ENCODE data around the gene PLEKHG5.
"Not testable (repeated sequence)": the region's sequence is repeated elsewhere in the genome, so short reads cannot be mapped to it uniquely, and the experiment has no call there.

The PLEKHG5 gene

DNA sequence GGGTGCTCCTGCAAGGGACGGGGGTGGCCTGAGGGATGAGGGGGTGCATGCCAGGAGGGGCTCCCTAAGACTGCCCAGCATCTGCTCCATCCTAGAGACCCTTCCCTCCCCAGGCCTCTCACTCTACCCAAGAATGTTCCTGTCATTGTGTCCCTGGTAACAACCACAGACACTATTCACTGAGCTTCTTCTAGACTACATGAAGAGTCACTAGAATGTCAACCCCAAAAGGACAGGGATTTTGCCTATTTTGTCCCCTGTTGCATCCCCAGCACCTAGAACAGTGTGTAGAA lies 28.4 kb downstream of the PLEKHG5 start:
- no peak for DNase-seq (ENCODE audit: low read depth)

DNA sequence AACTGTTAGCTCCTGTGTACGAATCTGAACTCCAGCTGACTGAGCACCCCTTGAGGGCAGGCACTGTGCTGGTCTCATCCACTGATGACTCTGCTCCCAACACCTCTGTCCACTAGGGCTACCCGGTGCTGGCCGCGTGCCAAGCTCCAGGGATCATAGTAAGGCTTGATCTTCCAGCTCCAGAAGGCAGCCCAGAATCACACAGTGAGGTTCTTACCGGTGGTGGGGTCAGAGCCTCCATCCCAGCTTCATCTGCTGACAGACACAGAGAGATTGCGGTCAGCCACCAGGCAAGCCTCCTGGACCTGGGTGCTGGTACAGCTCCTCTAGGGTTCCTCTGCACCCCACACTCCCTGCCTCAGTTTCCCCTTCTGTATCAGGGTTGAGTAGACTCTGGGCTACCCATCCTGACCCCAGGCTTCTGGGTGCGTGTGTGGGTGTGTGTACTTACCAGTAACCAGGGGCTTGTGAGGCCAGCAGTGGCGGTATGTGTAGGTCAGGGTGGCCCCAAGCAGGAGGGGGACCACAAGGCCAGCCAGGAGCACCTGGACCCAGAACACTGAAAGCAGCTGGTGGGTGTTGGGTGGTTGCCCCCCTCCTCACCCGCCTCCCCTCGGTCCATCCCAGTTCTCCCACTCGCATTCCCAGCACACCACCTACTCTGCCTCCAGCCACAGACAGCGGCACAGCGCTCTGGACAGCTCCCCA lies 28.9 kb downstream of the PLEKHG5 start:
- DNase-seq (ENCODE audit: low read depth): no peak

DNA sequence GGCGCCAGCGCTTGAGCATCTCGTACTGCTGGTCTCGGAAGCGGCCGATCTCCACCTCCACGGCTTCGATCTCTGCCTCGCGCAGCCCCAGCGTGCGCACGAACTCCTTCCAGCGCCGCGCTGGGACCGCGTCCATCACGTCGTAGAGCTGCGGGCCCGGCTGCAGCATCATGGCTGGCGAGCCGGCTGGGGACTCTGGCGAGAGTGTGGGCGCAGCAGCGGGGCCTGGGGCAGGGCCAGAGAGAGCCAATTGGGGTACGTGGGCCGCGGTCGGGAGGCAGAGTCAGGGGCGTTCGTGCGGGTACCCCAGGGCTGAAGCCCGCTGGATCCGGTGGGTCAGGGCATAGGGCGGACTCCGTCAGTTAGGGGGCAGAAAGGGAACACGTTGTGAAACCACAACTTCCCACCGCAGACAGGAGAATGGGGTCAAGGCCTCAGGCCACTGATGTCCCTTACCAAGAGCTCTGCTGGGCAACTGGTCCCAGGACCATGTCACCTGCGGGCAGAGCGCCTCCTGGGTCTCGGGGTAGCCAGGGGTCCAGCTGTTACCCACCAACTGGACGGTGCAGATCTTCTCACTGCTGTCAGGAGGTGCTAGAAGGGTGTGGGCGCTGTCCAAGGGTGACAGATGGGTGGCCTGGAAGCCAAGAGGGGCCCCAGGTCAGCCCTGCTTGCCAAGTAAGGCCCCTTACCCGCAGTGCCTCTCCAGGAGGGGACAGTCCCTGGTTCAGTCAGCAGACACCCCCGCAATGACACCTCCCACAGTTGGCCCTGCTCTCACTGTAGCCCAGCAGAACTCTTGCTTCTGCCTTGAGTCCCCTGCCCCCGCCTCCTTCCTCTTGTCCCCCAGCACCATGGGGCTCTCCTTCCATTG lies 29.7 kb downstream of the PLEKHG5 start:
- DNase-seq (ENCODE audit: low read depth): no peak

DNA sequence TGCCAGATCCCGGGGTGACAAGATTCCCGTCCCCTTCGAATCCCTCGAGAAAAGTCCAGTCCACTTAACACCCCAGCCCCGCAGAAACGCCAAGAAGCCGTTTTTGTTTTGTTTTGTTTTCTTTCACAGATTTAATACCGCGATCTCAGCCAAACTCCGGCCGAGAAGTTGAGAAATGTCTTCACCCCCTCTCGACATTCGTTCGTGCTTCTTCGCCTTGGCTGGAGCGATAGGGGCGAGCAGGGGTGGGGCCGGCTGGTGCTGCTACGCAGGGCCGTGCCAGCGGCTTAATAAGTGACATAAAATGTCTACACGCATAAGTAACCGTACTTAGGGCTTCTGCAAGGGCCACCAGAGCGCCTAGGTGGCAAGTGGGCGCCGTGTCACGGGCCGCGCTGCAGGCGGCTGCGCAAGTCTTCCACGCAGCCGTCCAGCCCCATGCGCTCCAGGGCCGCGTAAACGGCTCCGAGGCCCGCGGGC lies 30.4 kb downstream of the PLEKHG5 start:
- no peak for DNase-seq (ENCODE audit: low read depth)

DNA sequence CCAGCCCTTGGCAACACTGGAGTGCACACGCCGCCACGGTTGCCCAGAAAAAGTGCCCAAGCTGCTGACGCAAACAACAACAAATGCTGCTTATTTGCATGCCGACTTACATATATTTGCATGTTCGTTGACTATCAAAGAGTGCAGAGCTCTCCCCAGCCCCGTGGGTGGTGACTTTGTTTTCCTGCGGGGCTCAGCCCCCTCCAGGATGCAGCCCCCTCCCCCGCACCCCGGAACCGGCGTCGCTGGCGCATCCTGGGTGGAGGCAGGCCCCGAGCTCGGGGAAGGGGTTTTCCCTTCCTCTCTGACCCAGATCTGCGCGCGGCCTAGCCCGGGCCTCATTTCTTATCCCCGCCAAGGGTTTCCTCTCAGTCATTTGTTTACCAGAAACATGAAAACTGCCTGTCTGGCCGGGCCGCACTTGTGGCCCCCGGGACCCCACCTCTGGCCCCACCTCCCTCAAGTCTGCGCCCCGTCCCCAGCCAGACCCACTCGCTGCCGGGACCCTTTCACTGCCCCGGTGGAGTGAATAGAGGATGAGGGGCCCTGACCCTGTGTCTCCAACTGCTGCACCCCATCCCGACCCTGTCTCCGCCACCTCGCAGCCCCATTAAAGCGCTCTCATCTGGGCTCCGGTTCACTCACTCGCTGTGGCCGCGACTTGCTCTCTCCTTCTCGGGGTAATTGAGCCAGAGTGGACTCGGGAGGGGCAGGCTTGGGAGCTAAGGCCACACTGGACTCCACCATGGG lies 31.0 kb downstream of the PLEKHG5 start:
- DNase-seq (ENCODE audit: low read depth): no peak

DNA sequence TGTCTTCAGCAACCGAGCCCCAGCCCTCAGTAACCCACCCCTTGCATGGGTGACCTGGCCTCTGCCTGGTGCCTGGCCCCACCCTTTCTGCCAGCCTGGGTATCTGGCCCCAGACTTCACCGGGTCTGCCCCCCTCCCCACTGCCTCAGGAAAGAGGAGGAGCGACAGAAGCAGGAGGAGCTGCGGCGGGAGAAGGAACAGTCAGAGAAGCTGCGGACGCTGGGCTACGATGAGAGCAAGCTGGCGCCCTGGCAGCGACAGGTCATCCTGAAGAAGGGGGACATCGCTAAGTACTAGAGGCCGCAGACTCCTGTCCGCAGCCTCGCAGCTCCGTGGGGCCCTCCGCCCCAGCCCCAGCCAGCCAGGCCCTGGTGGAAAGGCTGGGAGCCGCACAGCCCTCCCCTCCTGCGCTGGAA lies 31.6 kb downstream of the PLEKHG5 start:
- DNase-seq (ENCODE audit: low read depth): no peak

DNA sequence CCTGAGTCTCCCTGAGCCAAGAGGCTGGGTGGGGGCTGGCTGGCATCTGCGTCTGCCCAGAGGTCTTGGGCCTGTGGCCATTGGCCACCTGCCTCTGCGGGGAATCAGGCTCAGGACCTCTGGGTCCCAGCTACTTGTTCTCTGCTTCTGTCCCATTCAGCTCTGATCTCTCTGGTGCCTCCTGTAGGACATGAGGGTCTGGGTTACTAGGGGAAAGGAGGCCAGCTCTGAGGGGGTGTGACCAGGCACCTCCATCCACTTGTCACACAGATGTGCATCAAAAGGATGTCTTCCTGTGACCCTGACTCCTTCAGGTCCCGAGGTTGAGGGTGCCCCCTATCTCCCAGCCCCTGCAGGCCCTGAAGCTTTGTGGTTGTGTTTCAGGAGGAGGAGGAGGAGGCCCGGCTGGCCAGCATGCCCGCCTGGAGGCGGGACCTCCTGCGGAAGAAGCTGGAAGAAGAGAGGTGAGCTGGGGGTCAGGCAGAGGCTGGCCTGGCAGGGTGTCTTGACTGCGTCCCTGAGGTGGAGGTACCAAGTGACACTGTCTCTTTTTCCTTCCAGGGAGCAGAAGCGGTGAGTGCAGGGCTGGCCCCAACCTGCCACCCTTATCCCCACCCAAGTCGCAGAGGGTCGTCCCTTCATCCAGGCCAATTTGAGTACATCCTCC lies 34.5 kb downstream of the PLEKHG5 start:
- no peak for DNase-seq (ENCODE audit: low read depth)

DNA sequence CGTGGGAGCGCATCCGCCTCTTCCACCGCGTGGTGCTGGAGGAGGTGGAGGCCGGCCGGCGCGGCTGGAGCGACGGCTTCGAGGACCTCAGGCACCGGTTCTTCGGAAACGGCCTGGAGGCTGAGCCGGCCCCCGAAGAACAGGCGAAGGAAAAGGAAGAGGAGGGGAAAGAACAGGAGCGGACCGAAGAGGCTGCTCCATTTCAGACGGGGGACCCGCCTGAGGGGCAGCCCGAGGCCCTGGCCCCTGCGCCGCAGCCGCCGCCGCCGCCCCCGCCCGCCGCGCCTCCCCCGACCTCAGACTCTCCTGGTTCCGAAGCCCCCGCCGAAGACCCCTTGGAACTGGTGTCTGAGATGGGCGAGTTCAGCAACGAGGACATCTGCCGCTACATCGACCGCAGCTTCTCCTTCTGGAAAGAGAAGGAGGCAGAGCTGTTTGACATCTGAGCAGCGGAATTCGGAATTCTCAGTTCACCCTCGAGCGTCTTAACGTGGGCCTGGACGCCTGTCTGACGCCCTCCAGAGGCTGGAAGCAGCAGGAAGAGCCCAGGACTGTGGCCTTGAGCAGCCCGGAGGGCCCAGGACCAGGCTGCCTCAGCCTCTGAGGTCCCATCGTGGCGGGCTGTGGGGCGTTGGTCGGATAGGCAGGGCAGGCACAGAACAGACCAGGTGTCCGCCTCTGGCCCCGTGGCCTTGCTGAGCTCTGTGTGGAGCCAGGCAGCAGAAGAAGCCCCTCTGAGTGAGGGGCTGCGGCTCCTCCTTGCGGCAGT lies 35.5 kb downstream of the PLEKHG5 start:
- not testable (repeated sequence) for DNase-seq (ENCODE audit: low read depth)

DNA sequence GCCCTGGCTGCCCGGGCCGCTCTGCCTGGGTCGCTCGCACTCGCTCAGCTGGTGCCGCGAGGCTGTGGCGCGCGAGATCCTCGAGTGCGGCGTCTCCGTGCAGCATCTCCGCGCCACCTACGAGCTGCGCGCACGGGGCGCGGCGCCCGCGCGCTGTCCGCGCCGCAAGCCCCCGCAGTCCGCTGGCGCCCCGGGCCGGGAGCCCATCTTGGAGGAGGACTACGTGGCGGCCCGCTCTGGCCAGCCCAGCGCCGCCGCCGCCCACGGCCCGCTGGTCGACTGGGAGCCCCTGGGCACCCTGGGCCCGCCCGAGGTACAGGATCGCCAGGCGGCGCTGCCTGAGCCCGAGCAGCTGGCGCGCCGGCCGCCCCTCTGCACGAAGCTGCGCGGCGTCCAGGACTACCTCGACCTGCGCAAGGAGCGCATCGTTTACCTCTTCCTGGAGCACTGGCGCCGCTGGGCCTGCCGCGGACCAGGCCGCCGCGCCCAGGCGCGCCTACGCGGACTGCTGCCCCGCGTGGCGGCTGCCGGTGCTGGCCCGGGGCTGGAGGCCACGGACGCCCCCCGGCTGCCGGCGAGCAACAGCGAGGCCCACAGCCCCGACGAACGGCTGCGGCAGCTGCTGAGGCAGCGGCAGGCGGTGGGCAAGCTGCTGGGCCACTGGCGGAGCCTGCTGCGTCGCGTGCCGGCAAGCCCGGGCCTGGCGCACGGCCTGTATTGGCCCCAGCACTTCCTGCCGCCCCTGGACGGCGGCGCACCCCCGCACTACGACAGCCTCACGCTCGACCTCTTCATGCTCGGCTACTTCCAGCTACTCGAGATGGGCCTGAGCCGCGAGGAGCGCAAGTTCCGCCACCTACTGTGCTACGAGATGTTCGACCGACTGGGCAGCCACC lies 36.4 kb downstream of the PLEKHG5 start:
- DNase-seq (ENCODE audit: low read depth): no peak

DNA sequence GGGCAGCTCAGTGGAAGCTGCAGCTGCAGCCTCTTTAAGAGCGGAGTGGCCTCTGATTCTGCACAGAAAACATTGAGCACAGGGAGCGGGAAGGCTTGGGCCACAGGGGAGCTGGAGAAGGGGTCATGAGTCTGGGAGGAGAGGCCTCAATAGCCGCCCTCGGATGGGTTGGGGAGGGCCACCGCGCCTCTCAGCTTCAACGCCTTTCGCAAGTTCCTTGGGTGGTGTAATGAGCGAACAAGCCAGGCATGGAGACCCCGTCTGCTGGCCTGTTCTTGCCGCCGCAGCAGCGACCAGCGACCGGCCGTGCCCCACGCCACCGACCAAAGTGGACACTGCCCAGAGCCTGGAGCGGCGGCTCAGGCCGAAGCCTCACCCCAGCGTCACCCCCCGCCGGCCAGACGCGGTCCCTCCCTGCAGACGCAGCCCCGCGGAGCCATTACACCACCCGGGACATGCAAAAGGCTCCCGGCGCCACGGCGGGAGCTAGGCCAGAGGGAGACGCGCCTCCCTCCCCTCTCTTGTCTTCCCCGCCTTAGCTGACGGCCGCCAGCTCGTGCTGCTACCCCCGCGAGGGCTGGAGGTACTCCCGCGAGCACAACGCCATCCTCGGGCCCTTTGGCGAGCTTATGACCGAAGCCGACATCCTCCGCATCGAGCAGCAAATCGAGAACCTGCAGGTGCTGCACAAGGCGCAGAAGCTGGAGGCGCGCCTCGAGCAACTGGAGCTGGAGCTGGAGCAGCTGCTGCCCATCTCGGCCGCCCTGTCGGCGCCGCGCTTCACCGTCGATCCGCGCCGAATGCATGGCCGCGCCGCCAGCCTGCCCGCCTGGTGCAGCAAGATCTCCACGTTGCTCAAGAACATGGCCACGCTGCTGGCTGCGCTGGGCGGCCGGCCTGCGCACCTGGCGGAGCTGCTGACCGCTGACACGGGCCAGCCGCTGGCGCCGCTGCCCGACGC lies 37.3 kb downstream of the PLEKHG5 start:
- not testable (repeated sequence) for DNase-seq (ENCODE audit: low read depth)

DNA sequence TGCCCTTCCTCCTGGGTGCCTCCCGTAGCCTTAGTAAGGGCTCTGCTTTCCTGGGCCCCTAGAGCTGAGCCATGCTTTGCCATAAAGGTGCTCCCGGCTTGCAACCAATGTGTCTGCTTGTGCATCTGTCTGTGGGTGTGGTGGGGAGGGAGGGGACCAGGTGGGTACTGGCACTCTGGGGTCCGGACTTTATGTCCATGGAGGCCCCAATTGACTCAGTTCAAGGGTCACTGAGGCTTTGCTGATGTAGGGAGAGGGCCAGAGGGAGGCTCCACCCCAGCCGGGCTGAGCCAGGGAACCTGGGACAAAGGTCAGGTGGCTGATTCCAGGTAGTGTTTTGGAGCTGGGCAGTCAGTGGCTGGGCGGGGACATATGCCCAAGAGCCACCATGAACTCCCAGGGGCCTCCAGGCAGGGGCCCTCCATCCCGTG lies 40.5 kb downstream of the PLEKHG5 start:
- DNase-seq (ENCODE audit: low read depth): no peak

DNA sequence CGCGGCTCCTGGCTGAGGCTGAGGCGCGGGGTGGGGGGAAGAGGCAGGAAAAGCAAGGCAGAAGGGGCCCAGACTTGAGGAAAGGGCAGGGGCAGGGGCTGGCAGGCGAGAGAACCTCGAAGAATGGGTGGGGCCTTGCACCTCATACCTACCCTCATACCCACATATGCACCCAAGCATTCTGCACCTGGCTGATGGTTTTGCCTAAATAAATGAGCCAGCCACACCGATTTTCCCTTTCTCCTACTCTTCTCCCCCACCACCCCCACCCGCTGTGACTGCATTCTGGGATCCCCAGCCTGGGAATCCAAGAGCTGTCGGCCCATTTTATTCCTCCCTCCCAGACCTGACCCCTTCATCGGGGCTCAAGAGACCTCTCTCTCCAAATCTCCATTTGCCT lies 41.0 kb downstream of the PLEKHG5 start:
- not testable (repeated sequence) for DNase-seq (ENCODE audit: low read depth)

DNA sequence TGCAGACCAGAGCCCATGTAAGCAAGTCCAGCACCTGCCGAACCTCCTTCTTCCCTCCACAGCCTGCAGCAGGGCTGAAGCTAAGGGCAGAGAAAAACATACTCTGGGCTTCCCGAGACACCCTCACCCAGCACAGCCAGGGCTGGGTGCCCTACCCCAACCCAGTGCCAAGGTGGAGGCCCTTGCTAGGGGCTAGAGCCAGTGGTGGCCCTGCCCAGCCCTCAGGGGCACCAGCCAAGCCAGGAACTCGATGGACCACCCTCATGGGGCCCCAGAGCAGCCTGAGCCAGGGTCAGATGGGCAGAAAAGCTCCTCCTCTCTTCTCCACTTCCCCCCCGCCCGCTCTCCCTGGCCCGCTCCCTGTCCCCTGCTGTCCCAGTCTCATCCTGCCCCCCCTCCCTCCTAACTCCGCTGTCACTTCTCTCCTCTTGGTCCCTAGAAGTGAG lies 41.4 kb downstream of the PLEKHG5 start:
- DNase-seq (ENCODE audit: low read depth): no peak

DNA sequence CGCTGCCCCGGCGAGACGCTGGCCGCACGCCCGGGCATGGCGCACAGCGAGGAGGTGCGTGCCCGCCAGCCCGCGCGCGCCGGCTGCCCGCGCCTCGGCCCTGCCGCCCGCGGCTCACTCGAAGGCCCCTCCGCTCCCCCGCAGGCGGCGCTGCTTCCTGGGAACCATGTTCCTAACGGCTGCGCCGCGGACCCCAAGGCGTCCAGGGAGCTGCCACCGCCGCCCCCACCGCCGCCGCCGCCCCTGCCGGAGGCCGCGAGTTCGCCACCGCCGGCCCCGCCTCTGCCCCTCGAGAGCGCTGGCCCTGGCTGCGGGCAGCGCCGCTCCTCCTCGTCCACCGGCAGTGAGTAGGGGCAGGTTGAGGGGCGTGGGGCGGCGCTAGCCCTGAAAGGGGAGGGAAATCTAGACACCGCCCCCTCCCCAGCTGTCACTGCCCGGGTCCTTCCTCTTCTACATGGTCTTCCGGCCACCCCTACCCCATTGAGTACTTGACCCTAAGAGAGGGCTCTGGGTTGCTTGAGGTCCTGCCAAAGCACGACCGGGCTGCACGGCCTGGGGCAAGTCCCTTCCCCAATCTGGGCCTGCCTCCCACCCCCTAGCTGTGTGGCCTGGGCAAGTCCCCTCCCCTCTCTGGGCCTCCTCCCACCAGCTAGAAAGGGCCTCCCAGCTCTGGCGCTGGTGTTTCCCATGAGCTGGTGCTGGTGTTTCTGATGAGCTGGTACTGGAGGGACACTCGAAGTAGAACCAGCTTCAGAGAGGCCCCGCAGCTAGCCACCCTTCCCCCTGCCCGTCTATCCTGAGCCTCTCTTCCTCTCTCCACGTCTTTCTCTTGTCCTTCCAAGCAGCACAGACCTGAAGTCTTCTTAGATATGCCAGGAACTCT lies 42.5 kb downstream of the PLEKHG5 start:
- DNase-seq (ENCODE audit: low read depth): no peak

DNA sequence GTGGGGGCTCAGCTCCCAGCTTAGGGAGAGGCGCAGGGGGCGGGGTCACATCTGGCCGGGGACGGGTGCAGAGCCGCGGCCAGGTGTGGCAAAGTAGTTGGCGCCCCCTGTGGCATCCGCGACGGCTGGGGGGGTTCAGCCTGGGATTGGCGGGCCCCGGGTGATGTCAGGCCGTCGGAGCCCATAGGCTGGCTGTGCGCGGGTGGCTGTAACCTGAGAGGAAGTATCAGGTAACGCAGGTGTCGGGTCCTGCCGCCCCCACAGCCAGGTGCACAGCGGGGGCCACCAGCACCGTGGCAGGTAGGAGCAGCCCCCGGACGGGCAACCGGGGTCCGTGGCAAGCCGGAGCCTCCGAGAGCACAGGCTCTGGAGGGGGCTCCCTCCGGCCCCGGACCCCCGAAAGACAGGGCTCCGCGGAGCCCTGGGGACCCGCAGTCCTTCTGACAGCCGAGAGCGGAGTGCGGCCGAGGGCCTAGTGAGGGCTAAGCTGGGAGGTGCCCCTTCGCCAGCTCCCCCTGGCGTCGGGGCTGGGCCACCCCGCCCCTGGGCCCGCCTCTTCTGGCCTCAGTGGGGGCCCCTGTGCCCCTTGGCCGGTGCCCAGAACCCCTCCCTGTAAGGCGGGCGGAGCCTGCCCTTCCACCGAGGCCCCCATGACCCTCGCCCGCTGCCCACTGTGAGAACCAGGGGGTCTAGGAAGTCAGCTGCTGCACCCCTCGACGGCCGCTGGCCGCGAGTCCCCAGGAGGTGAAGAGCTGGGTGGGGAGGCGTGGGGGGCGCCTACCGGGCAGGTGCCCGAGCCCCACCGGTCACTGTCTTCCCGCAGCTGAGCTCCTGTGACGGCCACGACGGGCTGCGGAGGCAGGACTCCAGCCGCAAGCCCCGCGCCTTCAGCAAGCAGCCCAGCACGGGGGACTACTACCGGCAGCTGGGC lies 43.4 kb downstream of the PLEKHG5 start:
- DNase-seq (ENCODE audit: low read depth): no peak

DNA sequence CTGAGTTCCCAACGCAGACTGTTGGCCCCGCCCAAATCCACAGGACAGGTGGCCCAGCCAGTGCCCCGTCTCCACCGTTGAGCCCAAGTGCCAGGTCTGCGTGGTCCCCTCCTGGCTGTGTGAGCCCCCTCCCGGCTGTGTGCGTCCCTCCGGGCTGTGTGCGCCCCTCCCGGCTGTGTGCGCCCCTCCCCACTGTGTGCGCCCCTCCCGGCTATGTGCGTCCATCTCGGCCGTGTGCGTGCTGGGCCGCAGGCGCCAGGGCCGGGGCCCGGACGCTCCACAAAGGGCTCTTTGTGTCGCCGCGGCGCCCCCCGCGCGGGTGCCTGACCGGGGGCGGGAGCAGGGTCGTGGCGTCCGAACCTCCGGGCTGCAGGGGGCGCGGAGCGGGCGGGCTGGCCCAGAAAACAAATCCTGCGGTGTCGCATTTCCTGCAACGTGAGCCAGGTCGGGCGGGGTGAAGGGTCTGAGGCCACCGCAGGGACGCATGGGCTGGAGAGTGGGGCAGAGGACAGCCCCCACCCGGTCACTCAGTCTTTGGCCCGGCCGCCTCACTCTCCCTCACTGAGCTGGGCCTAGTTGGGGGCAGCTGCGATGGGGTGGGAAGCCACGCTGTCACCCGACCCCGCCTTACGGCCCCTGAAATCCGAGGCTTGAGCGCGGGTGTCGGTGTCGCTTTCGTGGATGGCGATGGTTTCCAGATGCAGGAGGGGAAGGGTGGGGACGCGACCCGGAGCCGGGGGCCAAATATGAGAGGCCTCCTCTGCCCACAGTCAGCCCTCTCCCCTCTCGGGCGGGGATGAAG lies 44.2 kb downstream of the PLEKHG5 start:
- no peak for DNase-seq (ENCODE audit: low read depth)

Data from GM04503 (cell line).